HG02840 (cell line): ENCODE data around the gene TFPI.
"Not testable (repeated sequence)": the region's sequence is repeated elsewhere in the genome, so short reads cannot be mapped to it uniquely, and the experiment has no call there.

ENCODE experiments used
- ATAC-seq: cut with Tn5 transposase; IDR thresholded peaks from one replicate; pipeline ENCODE4 v1.9.1; 2021; ENCODE audit warnings: mild to moderate bottlenecking, moderate library complexity, moderate number of reproducible peaks; ENCODE audit not compliant: unreplicated experiment, low FRiP score

Gene TFPI

DNA sequence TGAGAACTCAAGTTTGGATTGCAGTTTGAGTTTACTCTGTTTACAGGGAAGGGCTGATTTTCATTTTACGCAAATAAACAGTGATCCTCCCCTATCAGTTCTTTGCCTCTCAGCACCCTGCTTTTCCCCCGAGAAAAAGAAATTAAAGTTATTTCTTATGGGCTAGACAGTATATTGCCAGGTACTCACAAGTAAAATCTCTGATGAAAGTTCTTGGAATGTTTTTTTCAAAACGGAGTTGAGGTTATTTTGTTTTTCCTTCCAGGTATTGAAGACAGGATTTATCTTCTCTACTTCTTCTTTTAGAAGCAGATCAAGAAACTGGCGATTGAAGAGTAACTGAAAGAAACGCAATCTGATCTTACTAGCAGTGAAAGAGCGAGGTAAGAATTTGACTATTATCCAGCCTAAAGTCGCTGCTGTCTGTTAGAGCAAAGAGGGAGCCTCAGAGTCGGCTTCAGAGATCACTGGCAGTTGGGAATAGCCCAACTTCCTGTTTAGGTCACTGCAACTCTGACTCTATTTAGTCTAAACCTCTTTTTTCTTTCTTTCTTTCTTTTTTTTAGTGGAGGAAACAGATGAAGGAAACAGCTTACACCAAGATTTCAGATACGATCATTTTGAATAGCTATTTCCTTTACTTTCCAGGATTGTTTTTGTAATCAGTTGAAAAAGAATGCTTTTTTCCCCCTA is at the start of gene TFPI:
TSS of gene TFPI (minus strand) at position 425 of the 693 bp plus-strand sequence. CDS start 50,667 bp downstream, outside the sequence.
- no peak for ATAC-seq

GRCh38 chr2:187594801-187595200 is 40.6 kb upstream of the TFPI start:
- no peak for ATAC-seq

GRCh38 chr2:187593697-187594096 is 39.5 kb upstream of the TFPI start:
- no peak for ATAC-seq

GRCh38 chr2:187593098-187593497 is 38.9 kb upstream of the TFPI start:
- no peak for ATAC-seq

GRCh38 chr2:187590175-187590574 is 35.9 kb upstream of the TFPI start:
- no peak for ATAC-seq

- no peak for ATAC-seq
Observed at GRCh38 chr2:187586011-187586641, 31.9 kb upstream of the TFPI start.

DNA sequence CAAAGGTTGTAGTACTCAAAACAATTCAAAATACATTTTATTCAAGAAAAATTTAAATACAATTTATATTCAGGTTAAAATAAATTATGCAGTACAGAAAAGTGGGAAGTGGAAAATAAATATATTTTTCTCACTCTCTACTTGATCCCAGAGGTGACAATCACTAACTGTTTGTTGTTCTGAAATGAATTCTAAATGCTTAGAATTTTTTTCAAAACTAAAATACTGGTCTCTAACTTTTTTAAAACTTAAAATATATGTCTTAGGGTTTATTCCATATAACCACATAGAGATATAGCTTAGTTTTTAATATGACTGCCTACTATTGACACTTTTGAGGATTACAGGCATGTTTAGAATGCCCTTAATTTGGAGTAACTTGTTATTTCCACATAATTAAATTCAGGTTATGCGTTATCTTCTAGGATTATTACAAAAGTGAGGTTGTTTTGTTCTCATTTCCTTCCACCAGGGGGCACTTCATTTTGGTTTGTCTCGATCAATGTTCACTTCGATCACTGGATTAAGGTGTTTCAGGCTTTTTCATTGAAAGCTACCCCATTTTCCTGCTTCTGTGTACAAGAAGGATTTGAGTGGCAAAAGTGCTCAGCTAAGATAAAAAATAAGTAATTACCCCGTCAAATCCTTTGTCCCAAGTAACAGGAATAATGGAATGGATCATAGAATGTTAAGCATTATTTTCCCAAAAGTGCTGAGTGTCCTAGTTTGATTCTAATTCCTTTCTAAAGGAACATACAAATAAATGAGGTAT is 27.1 kb upstream of the TFPI start:
- no peak for ATAC-seq

- no peak for ATAC-seq
Observed at GRCh38 chr2:187580462-187581124, 26.4 kb upstream of the TFPI start.

DNA sequence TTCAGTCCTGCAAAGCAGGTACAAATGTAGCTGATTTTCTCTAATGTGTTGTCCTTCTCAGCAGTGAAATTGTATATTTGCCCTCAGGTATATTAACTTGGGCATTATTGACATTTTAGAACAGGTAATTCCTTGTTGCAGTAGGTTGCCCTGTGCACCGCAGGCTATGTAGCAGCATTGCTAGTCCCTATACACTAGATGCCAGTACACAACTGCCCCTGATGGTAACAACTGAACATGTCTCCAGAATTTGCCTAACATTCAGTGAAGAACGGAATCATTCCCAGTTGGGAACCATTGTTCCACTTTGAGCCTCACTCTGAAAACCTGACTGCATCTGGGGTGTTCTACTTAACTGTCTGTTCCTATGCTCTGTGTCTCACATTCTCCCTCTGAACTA is 23.1 kb upstream of the TFPI start:
- ATAC-seq: no peak

DNA sequence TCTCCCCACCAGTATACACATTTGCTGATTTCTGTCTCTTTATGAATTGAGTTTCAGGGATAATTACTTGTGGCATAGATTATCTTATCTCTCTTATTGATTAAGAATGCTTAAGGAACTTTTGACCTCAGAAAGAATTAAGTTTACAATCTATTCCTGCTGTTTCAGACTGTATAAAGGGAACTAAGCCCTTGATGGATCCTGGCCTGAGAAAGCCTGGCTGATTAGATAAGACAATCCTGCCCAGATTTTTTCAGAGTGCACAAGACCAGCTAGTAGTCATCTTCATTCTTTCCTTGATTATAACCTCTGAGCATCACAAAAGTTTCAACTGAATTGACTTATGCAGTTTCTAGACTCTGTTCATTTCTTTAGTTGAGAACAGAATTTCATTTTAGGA is 22.7 kb upstream of the TFPI start:
- no peak for ATAC-seq

- ATAC-seq: no peak
Observed at GRCh38 chr2:187575751-187576067, 21.5 kb upstream of the TFPI start.

DNA sequence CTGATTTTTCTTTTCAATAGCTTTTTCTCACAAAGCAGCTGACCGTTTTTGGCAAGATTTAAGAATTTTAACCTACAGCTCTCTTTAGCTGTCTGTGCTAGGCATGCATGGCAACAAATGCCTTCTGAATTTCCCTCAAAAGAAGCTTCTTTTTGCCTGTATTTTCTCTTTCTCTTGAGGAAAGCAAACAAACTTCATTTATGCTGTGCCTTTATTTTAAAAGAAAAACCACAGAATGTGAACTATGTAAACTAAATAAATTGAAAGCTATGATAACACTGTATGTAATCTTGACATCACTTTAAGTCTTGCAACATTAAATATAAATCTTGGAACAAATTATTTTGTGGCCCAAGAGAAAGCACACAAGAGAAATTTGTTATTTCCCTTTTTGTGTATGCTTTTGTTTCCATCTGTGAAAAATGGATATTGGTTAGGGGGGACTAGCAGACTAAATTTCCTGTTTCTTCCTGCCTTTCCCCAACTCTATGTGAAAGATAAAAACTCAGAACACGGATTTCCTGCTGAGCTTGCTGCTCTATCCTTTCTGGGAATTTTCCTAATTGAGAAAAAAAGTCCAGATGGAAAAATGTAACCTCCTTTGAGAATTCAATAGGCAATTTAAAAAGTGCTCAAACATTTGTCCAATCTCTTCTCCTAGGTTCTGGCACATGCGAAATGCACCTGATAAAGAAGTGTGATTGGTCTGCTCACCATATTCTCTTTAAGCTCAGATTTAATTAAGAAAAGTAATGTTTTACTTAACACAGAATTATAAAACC is 20.9 kb upstream of the TFPI start:
- no peak for ATAC-seq

- no peak for ATAC-seq
Observed at GRCh38 chr2:187573722-187574121, 19.5 kb upstream of the TFPI start.

DNA sequence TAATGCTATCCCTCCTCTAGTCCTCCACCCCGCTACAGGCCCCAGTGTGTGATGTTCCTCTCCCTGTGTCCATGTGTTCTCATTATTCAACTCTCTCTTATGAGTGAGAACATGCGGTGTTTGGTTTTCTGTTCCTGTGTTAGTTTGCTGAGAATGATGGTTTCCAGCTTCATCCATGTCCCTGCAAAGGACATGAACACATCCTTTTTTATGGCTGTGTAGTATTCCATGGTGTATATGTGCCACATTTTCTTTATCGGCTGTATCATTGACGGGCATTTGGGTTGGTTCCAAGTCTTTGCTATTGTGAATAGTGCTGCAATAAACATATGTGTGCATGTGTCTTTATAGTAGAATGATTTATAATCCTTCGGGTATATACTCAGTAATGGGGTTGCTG is 17.8 kb upstream of the TFPI start:
- not testable (repeated sequence) for ATAC-seq

- no peak for ATAC-seq
Observed at GRCh38 chr2:187569571-187569970, 15.3 kb upstream of the TFPI start.

GRCh38 chr2:187569042-187569441 is 14.8 kb upstream of the TFPI start:
- ATAC-seq: no peak

DNA sequence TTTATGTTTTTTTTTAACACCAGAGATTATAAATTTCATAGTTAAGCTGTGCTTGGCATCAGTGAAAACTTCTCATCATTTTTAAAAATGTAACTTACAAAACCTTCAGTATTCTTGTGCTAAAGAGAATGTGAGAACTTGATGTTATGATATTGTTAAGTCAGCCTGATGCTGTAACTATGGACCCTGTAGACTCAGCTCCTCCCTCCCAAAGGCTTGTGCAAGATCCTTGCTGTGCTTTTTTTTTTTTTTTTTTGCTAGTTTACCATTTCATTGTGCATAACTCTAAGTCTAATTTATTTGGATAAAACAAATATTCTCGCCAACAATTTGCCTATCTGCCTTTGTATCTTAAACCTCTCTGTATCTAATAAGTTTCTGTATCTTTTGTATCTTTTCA is 12.9 kb upstream of the TFPI start:
- ATAC-seq: no peak

DNA sequence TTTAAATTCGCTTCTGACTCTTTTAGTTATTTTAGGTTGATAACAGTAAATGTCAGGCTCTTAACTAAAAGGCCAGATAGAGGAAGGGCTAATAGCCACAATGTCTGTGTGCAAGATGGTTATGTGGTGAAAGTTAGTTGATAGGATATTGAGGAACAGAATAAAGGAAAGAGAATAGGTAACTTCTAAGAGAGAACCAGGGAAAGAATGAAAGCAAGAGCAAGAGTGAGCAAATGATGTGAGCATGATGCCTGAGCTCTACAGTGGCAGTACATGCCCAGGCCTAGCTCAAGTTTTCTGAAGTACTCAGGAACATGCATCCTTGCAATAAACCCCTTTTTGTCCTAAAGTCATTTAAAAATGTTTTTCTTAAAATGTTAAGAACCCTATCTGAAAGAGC is 12.5 kb upstream of the TFPI start:
- ATAC-seq: no peak

DNA sequence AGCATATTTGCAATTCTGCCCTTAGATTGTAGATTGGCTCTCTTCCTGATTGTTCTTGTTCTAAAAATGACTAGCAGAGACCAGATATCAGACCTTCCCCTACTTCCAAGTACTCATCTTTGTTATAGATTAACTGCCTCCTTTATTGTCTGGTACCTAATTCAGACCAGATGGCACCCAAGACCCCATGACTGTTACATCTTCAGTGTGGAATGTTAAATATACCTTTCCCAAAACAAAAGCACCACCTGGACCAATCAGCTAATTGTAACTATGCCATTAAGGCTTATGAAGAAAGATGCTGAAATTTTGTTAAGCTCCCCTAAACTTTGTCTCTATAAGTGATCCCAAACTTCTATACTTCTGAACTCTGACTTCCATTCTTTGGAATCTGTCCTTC is 12.0 kb upstream of the TFPI start:
- no peak for ATAC-seq

GRCh38 chr2:187565618-187566017 is 11.4 kb upstream of the TFPI start:
- not testable (repeated sequence) for ATAC-seq
